Right atrium auricular region (tissue), 2 donors: ENCODE measurements around the gene POLR1A. TPM values are rescaled to one million over a fixed set of nuclear protein-coding genes. Genes with fewer than 3 reads are reported as not detected.
A peak's percentile ranks its signal among the peaks of the same experiment; 100 is the strongest.

Experiments
- DNase-seq: peaks from one replicate; pipeline ENCODE4 v3.0.0-alpha.2; 2019; ENCODE audit warnings: low spot score
- H3K27ac ChIP-seq, 2 donors: fragments of 200-600 bp; sonication (generic); 1 replicate in 1 of 2; 2 replicates in 1 of 2; pipeline ENCODE4 v1.5.1; 2016 to 2019
- H3K27me3 ChIP-seq, 2 donors: fragments of 200-600 bp; sonication (generic); one replicate each; pipeline versions ENCODE4 v1.5.1 to v1.6.0; 2017 to 2019
- H3K36me3 ChIP-seq: fragments of 200-600 bp; sonication (generic); one replicate; pipeline ENCODE4 v1.5.1; 2016
- H3K4me1 ChIP-seq, 2 donors: fragments of 200-600 bp; sonication (generic); one replicate each; pipeline versions ENCODE4 v1.5.1 to v1.6.0; 2017 to 2019
- H3K4me3 ChIP-seq, 2 donors: fragments of 200-600 bp; sonication (generic); 1 replicate in 1 of 2; 2 replicates in 1 of 2; pipeline ENCODE4 v1.5.1; 2017 to 2019; ENCODE audit warnings: mild to moderate bottlenecking in 1 of 2, moderate library complexity in 1 of 2
- H3K9me3 ChIP-seq, 2 donors: fragments of 200-600 bp; sonication (generic); one replicate each; pipeline ENCODE4 v1.5.1; 2019
- CTCF ChIP-seq, 2 donors: fragments of 200-600 bp; sonication (generic); IDR thresholded peaks; one replicate each; pipeline ENCODE4 v1.5.1; 2019; ENCODE audit warnings: antibody characterized with exemption in 2 of 2
- total RNA-seq, 2 donors: library from RNA; depleted of rRNA; stranded (reverse); fragments of >200 nt; gene quantifications; one replicate each; pipeline ENCODE4 v1.1.0, GENCODE V29; 2016

The POLR1A gene
- total RNA-seq, 2 donors from 2014 or later: 14.1 to 20.6 TPM

GRCh38 chr2:86045541-86045940, 60.1 kb downstream of the POLR1A start:
- Histone ChIP-seq H3K27me3 (no peaks in the 10 kb centered on the region), H3K9me3 (no peaks in the 10 kb centered on the region), H3K4me3 (no peak overlapping the region), H3K27ac (no peak overlapping the region), H3K36me3 (peaks cover 88% of the 10 kb centered on the region), H3K4me1 (no peaks in the 10 kb centered on the region)
- TF ChIP-seq CTCF (IDR thresholded peaks at IDR 0.05): no peak
- no peak for DNase-seq

- peaks cover 94% of the 10 kb centered on the region for H3K36me3 ChIP-seq
These were observed 61.1 kb downstream of the POLR1A start for GRCh38 chr2:86044614-86045013.

GRCh38 chr2:86044045-86044444, 61.6 kb downstream of the POLR1A start:
- TF ChIP-seq CTCF (IDR thresholded peaks at IDR 0.05): no peak
- Histone ChIP-seq H3K27ac (no peak overlapping the region), H3K4me1 (no peaks in the 10 kb centered on the region), H3K4me3 (no peak overlapping the region), H3K36me3 (peaks cover 92% of the 10 kb centered on the region), H3K27me3 (no peaks in the 10 kb centered on the region), H3K9me3 (no peaks in the 10 kb centered on the region)
- DNase-seq: peak; percentile 44

More at GRCh38 chr2:86044614-86045013, 61.1 kb downstream of the POLR1A start:
- H3K27ac ChIP-seq: no peak overlapping the region
- no peak overlapping the region for H3K4me3 ChIP-seq
- TF ChIP-seq CTCF (IDR thresholded peaks at IDR 0.05): no peak
- H3K9me3 ChIP-seq: no peaks in the 10 kb centered on the region
- peak; percentile 52 for DNase-seq
- no peaks in the 10 kb centered on the region for H3K4me1 ChIP-seq
- no peaks in the 10 kb centered on the region for H3K27me3 ChIP-seq

- no peaks in the 10 kb centered on the region for H3K27me3 ChIP-seq
- H3K4me1 ChIP-seq: peaks cover 0 to 15% of the 10 kb centered on the region in 2 donors
- no peak for DNase-seq
- no peaks in the 10 kb centered on the region for H3K9me3 ChIP-seq
- no peak overlapping the region for H3K27ac ChIP-seq
- TF ChIP-seq CTCF (IDR thresholded peaks at IDR 0.05): no peak
- no peak overlapping the region for H3K4me3 ChIP-seq
- H3K36me3 ChIP-seq: peaks cover 84% of the 10 kb centered on the region
These were observed 63.2 kb downstream of the POLR1A start for GRCh38 chr2:86042256-86043168.

GRCh38 chr2:86039963-86040655, 65.6 kb downstream of the POLR1A start:
- Histone ChIP-seq H3K4me1 (peaks cover 0 to 39% of the 10 kb centered on the region in 2 donors), H3K27ac (no peak overlapping the region), H3K9me3 (no peaks in the 10 kb centered on the region), H3K36me3 (peaks cover 60% of the 10 kb centered on the region), H3K27me3 (no peaks in the 10 kb centered on the region), H3K4me3 (no peak overlapping the region)
- no peak for TF ChIP-seq CTCF (IDR thresholded peaks at IDR 0.05)
- no peak for DNase-seq
